Suprapubic skin (tissue), 3 donors: Measurements from ENCODE around the gene NEDD1.

Experiments used
- POLR2A ChIP-seq, 2 donors: fragments of 450-650 bp; IDR thresholded peaks; one replicate each; pipeline ENCODE4 v1.6.1; 2017; ENCODE audit warnings: antibody characterized with exemption in 2 of 2, mild to moderate bottlenecking in 2 of 2, moderate library complexity in 2 of 2
- TF ChIP-seq, protein P1 (sequence below), 2 donors: fragments of 200-600 bp in 1 of 2; fragments of 450-650 bp in 1 of 2; sonication (generic) in 1 of 2; IDR thresholded peaks; one replicate each; pipeline ENCODE4 v1.5.1; 2016 to 2019; ENCODE audit warnings: antibody characterized with exemption in 2 of 2, mild to moderate bottlenecking in 1 of 2, moderate library complexity in 1 of 2

DNA sequence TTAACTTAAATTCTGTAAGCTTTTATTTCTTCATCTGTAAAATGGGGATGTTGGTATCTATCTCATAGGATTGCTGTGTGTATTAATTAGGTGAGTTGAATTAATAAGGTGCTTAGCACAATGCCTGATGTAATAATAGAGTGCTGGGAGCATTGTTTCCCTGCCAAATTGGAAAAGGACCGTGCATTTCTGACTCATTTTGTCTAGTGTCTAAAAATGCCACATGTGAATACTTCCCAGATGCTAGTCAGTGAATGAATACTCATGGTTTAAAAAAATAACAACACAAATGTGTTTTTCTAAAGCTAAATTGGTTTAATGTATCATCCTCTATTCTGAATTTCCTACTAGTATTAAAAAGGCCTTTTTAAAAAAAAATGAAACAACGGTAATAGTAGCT, 45.4 kb upstream of the NEDD1 start:
- TF ChIP-seq, protein P1, sequence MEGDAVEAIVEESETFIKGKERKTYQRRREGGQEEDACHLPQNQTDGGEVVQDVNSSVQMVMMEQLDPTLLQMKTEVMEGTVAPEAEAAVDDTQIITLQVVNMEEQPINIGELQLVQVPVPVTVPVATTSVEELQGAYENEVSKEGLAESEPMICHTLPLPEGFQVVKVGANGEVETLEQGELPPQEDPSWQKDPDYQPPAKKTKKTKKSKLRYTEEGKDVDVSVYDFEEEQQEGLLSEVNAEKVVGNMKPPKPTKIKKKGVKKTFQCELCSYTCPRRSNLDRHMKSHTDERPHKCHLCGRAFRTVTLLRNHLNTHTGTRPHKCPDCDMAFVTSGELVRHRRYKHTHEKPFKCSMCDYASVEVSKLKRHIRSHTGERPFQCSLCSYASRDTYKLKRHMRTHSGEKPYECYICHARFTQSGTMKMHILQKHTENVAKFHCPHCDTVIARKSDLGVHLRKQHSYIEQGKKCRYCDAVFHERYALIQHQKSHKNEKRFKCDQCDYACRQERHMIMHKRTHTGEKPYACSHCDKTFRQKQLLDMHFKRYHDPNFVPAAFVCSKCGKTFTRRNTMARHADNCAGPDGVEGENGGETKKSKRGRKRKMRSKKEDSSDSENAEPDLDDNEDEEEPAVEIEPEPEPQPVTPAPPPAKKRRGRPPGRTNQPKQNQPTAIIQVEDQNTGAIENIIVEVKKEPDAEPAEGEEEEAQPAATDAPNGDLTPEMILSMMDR (IDR thresholded peaks at IDR 0.05), result no peak
- no peak for TF ChIP-seq POLR2A (IDR thresholded peaks at IDR 0.05)
